ENCODE measurements around the gene DGKH.

GRCh38 chr13:42100960-42101359, 52.5 kb downstream of the DGKH start:
- no peak for TF ChIP-seq CTCF (IDR thresholded peaks at IDR 0.05)
- no peak for TF ChIP-seq POLR2A (IDR thresholded peaks at IDR 0.05)
- no peak for TF ChIP-seq EP300 (IDR thresholded peaks at IDR 0.05)
- no peak for TF ChIP-seq POLR2AphosphoS5 (IDR thresholded peaks at IDR 0.05)

All from gastroesophageal sphincter (tissue), 3 donors.